Neural cell (in vitro differentiated cells): ENCODE data around the gene COL23A1. TPM values are rescaled to one million over a fixed set of nuclear protein-coding genes. Genes with fewer than 3 reads are reported as not detected.

Experiments
- H2AFZ ChIP-seq: fragments of 200-600, 300-800 bp; sonication (generic), shearing (Covaris generic); 2 replicates; pipeline ENCODE4 v1.6.0; 2014; ENCODE audit warnings: low read depth, mild to moderate bottlenecking, antibody characterized with exemption, low read length, moderate library complexity
- H3F3A ChIP-seq: fragments of 200-600 bp; shearing (Covaris generic); 2 replicates; pipeline ENCODE4 v1.6.1; 2016; ENCODE audit warnings: mild to moderate bottlenecking, moderate library complexity, mixed read lengths, antibody characterized with exemption, low read length; ENCODE audit not compliant: insufficient read depth, poor library complexity, severe bottlenecking
- H3K27ac ChIP-seq: fragments of 200-600, 300-800 bp; sonication (generic), shearing (Covaris generic); 2 replicates; pipeline ENCODE4 v1.5.1; 2014; ENCODE audit warnings: mild to moderate bottlenecking, low read length, moderate library complexity
- H3K27me3 ChIP-seq: fragments of 300-800, 200-600 bp; sonication (generic), shearing (Covaris generic); 2 replicates; pipeline ENCODE4 v1.6.0; 2014; ENCODE audit warnings: mild to moderate bottlenecking, low read depth, low read length, moderate library complexity; ENCODE audit not compliant: insufficient read depth
- H3K36me3 ChIP-seq: fragments of 300-800, 200-600 bp; sonication (generic), shearing (Covaris generic); 2 replicates; pipeline ENCODE4 v1.5.1; 2014; ENCODE audit warnings: mild to moderate bottlenecking, antibody characterized with exemption, low read length, moderate library complexity; ENCODE audit not compliant: insufficient read depth
- H3K4me2 ChIP-seq: fragments of 300-800, 200-600 bp; sonication (generic), shearing (Covaris generic); 2 replicates; pipeline ENCODE4 v1.6.0; 2014; ENCODE audit warnings: mild to moderate bottlenecking, low read length
- H3K4me3 ChIP-seq: fragments of 300-800, 200-600 bp; sonication (generic), shearing (Covaris generic); 2 replicates; pipeline ENCODE4 v1.5.1; 2014; ENCODE audit warnings: mild to moderate bottlenecking, low read length, moderate library complexity
- H3K79me2 ChIP-seq: fragments of 200-600 bp; shearing (Covaris generic); replicated peaks from 2 replicates; pipeline ENCODE4 v1.6.0; 2014; ENCODE audit warnings: mild to moderate bottlenecking, low read length, moderate library complexity; ENCODE audit not compliant: insufficient read depth
- H3K9ac ChIP-seq: fragments of 300-800, 200-600 bp; sonication (generic), shearing (Covaris generic); 2 replicates; pipeline ENCODE4 v1.6.1; 2016; ENCODE audit warnings: mild to moderate bottlenecking, low read length, mixed read lengths
- H3K9me2 ChIP-seq: fragments of 200-600 bp; shearing (Covaris generic); 2 replicates; pipeline ENCODE4 v1.6.1; 2016; ENCODE audit warnings: mild to moderate bottlenecking, low read length, mixed read lengths; ENCODE audit not compliant: insufficient read depth
- H3K9me3 ChIP-seq: fragments of 200-600, 300-800 bp; sonication (generic), shearing (Covaris generic); 2 replicates; pipeline ENCODE4 v1.6.1; 2016; ENCODE audit warnings: mild to moderate bottlenecking, mixed run types, low read length, moderate library complexity, mixed read lengths
- H4K20me1 ChIP-seq: fragments of 200-600 bp; shearing (Covaris generic); 2 replicates; pipeline ENCODE4 v1.6.1; 2016; ENCODE audit warnings: mild to moderate bottlenecking, mixed run types; ENCODE audit not compliant: insufficient read depth
- CTCF ChIP-seq: fragments of 450-650 bp; IDR thresholded peaks from 2 replicates; pipeline ENCODE4 v1.5.1; 2014; ENCODE audit warnings: antibody characterized with exemption, mild to moderate bottlenecking, moderate library complexity; ENCODE audit not compliant: poor library complexity, severe bottlenecking
- EP300 ChIP-seq: fragments of 450-650 bp; conservative IDR thresholded peaks from 2 replicates; pipeline ENCODE4 v1.6.1; 2014; ENCODE audit warnings: antibody characterized with exemption, mild to moderate bottlenecking, moderate library complexity; ENCODE audit not compliant: poor library complexity, severe bottlenecking
- EZH2 ChIP-seq: fragments of 200-600, 300-800 bp; shearing (Covaris generic), sonication (generic); IDR thresholded peaks from 2 replicates; pipeline ENCODE4 v1.6.1; 2014; ENCODE audit warnings: antibody characterized with exemption, low read length, borderline replicate concordance, mild to moderate bottlenecking; ENCODE audit not compliant: insufficient read depth, poor library complexity, severe bottlenecking
- MXI1 ChIP-seq: fragments of 450-650 bp; conservative IDR thresholded peaks from 2 replicates; pipeline ENCODE4 v1.6.1; 2014; ENCODE audit warnings: antibody characterized with exemption, mild to moderate bottlenecking; ENCODE audit not compliant: poor library complexity, severe bottlenecking
- POLR2AphosphoS5 ChIP-seq: IDR thresholded peaks from 2 replicates; pipeline ENCODE4 v1.6.1; 2012
- RAD21 ChIP-seq: fragments of 450-650 bp; conservative IDR thresholded peaks from 2 replicates; pipeline ENCODE4 v1.6.1; 2014; ENCODE audit warnings: antibody characterized with exemption, mild to moderate bottlenecking, moderate library complexity
- SMC3 ChIP-seq: fragments of 450-650 bp; conservative IDR thresholded peaks from 2 replicates; pipeline ENCODE4 v1.6.1; 2014; ENCODE audit warnings: antibody characterized with exemption, mild to moderate bottlenecking, moderate library complexity; ENCODE audit not compliant: poor library complexity
- TAF1 ChIP-seq: IDR thresholded peaks from 2 replicates; pipeline ENCODE4 v1.6.1; 2012; ENCODE audit warnings: low read depth
- polyA plus RNA-seq: library from polyadenylated mRNA; depleted of rRNA; stranded (reverse); fragments of >200 nt; gene quantifications from 2 replicates; pipeline ENCODE4 v1.2.3, GENCODE V29; 2014
- TF ChIP-seq, protein P1 (sequence below): IDR thresholded peaks from 2 replicates; pipeline ENCODE4 v1.6.1; 2012; ENCODE audit warnings: borderline replicate concordance

Gene COL23A1
- polyA plus RNA-seq, 1 donor from 2014 or later: not detected

DNA sequence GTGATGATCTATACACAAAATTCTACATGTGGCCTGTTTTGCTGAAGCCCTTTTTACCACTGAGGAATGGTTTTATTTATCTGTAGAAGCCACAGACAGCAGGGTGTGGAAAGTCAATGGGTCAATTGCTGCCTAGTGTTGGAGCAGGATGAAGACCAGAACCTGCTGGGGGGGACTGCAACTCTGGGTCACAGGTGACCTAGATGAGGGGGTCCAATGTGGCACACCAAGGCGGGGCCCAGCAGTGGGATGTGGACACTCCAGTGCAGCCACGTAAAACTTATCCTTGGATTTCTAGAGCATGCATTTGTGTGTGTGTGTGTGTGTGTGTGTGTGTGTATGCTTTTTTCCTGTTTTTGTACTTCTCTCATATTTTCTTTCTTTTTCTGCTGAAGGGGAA is 210.1 kb downstream of the COL23A1 start:
- Histone ChIP-seq H2AFZ (no peak overlapping the region), H3K36me3 (no peaks in the 10 kb centered on the region), H3K4me2 (no peak overlapping the region), H3K79me2 (no peaks in the 10 kb centered on the region), H3K9me3 (no peaks in the 10 kb centered on the region), H3K9ac (no peak overlapping the region), H3K27me3 (no peaks in the 10 kb centered on the region), H3K4me3 (no peak overlapping the region), H4K20me1 (no peaks in the 10 kb centered on the region), H3K9me2 (no peaks in the 10 kb centered on the region), H3K27ac (no peak overlapping the region), H3F3A (no peaks in the 10 kb centered on the region)
- TF ChIP-seq EZH2 (no peak), CTCF (no peak), MXI1 (no peak), TAF1 (no peak), EP300 (no peak), SMC3 (no peak), POLR2AphosphoS5 (no peak), RAD21 (no peak)
- TF ChIP-seq, protein P1, sequence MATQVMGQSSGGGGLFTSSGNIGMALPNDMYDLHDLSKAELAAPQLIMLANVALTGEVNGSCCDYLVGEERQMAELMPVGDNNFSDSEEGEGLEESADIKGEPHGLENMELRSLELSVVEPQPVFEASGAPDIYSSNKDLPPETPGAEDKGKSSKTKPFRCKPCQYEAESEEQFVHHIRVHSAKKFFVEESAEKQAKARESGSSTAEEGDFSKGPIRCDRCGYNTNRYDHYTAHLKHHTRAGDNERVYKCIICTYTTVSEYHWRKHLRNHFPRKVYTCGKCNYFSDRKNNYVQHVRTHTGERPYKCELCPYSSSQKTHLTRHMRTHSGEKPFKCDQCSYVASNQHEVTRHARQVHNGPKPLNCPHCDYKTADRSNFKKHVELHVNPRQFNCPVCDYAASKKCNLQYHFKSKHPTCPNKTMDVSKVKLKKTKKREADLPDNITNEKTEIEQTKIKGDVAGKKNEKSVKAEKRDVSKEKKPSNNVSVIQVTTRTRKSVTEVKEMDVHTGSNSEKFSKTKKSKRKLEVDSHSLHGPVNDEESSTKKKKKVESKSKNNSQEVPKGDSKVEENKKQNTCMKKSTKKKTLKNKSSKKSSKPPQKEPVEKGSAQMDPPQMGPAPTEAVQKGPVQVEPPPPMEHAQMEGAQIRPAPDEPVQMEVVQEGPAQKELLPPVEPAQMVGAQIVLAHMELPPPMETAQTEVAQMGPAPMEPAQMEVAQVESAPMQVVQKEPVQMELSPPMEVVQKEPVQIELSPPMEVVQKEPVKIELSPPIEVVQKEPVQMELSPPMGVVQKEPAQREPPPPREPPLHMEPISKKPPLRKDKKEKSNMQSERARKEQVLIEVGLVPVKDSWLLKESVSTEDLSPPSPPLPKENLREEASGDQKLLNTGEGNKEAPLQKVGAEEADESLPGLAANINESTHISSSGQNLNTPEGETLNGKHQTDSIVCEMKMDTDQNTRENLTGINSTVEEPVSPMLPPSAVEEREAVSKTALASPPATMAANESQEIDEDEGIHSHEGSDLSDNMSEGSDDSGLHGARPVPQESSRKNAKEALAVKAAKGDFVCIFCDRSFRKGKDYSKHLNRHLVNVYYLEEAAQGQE: no peak

GRCh38 chr5:178378527-178379484 is 211.4 kb downstream of the COL23A1 start:
- TF ChIP-seq EZH2: no peak
- no peak for TF ChIP-seq SMC3
- no peak for TF ChIP-seq POLR2AphosphoS5
- TF ChIP-seq TAF1: no peak
- no peak for TF ChIP-seq MXI1
- TF ChIP-seq, protein P1: no peak
- TF ChIP-seq CTCF: no peak
- TF ChIP-seq RAD21: no peak
- TF ChIP-seq EP300: no peak
- no peaks in the 10 kb centered on the region for H3F3A ChIP-seq
- no peak overlapping the region for H3K9ac ChIP-seq
- no peak overlapping the region for H3K4me2 ChIP-seq
- H3K9me3 ChIP-seq: no peaks in the 10 kb centered on the region
- H3K27me3 ChIP-seq: no peaks in the 10 kb centered on the region
- H3K4me3 ChIP-seq: no peak overlapping the region
- H3K79me2 ChIP-seq: no peaks in the 10 kb centered on the region
- no peaks in the 10 kb centered on the region for H3K36me3 ChIP-seq
- H3K9me2 ChIP-seq: no peaks in the 10 kb centered on the region
- no peak overlapping the region for H3K27ac ChIP-seq
- H4K20me1 ChIP-seq: no peaks in the 10 kb centered on the region
- no peak overlapping the region for H2AFZ ChIP-seq
